HepG2 (cell line): Measurements from ENCODE around the gene AK2. TPM values are rescaled to one million over a fixed set of nuclear protein-coding genes. Genes with fewer than 3 reads are reported as not detected.

Experiments used
- ARNTL ChIP-seq: sonication (generic); formaldehyde crosslinking; IDR thresholded peaks from 2 replicates; pipeline ENCODE4 v1.4.0; 2020; ENCODE audit warnings: mild to moderate bottlenecking, missing genetic modification reagents
- CBX5 ChIP-seq: sonication (generic); formaldehyde crosslinking; IDR thresholded peaks from 2 replicates; pipeline ENCODE4 v1.4.0; 2020; ENCODE audit warnings: missing genetic modification reagents, borderline replicate concordance
- CEBPB ChIP-seq: IDR thresholded peaks from 2 replicates; pipeline ENCODE4 v1.6.1; 2011; ENCODE audit warnings: low read depth, low read length, improper control_type of control experiment, borderline replicate concordance
- CREM ChIP-seq, 2 experiments: sonication (generic) in 1 of 2; formaldehyde crosslinking in 1 of 2; IDR thresholded peaks; 2 replicates each; pipeline versions ENCODE4 v1.4.0 to v1.6.1; 2016 to 2020; ENCODE audit warnings: antibody characterized with exemption in 1 of 2, mild to moderate bottlenecking in 1 of 2, missing genetic modification reagents in 1 of 2
- EHMT2 ChIP-seq: fragments of 200-600 bp; sonication (generic); IDR thresholded peaks from 2 replicates; pipeline ENCODE4 v1.7.0; 2017; ENCODE audit warnings: antibody characterized with exemption, low read depth, low read length, borderline replicate concordance
- ETV6 ChIP-seq: sonication (generic); formaldehyde crosslinking; conservative IDR thresholded peaks from 2 replicates; pipeline ENCODE4 v1.4.0; 2020; ENCODE audit warnings: missing genetic modification reagents
- HDAC1 ChIP-seq: sonication (generic); formaldehyde crosslinking; IDR thresholded peaks from 2 replicates; pipeline ENCODE4 v1.5.1; 2020; ENCODE audit warnings: mild to moderate bottlenecking, missing genetic modification reagents
- MTA1 ChIP-seq: sonication (generic); formaldehyde crosslinking; IDR thresholded peaks from 2 replicates; pipeline ENCODE4 v1.4.0; 2020; ENCODE audit warnings: missing genetic modification reagents, mild to moderate bottlenecking, borderline replicate concordance
- MXD4 ChIP-seq: IDR thresholded peaks from 2 replicates; pipeline ENCODE4 v1.6.1; 2016; ENCODE audit warnings: mild to moderate bottlenecking, missing biosample characterization, missing genetic modification reagents
- NONO ChIP-seq, 2 experiments: fragments of 450-650 bp in 1 of 2; sonication (generic) in 1 of 2; formaldehyde crosslinking in 1 of 2; IDR thresholded peaks in 1 of 2; conservative IDR thresholded peaks in 1 of 2; 2 replicates each; pipeline versions ENCODE4 v1.6.1 to v1.8.0; 2017 to 2022; ENCODE audit warnings: mild to moderate bottlenecking in 1 of 2, missing genetic modification reagents in 1 of 2, moderate library complexity in 1 of 2
- NR2C2 ChIP-seq: sonication (generic); formaldehyde crosslinking; IDR thresholded peaks from 2 replicates; pipeline ENCODE4 v1.4.0; 2020; ENCODE audit warnings: missing genetic modification reagents, mild to moderate bottlenecking, moderate library complexity, borderline replicate concordance
- POLR2A ChIP-seq, 2 experiments: IDR thresholded peaks; 2 replicates each; pipeline ENCODE4 v1.6.1; 2011; ENCODE audit warnings: low read depth in 2 of 2, low read length in 2 of 2, mild to moderate bottlenecking in 1 of 2, moderate library complexity in 1 of 2; ENCODE audit not compliant: insufficient read depth in 1 of 2
- POLR2G ChIP-seq: fragments of 200-400 bp; formaldehyde crosslinking; IDR thresholded peaks from 2 replicates; pipeline ENCODE4 v1.6.1; 2018; ENCODE audit warnings: mild to moderate bottlenecking, low read depth, low read length, moderate library complexity
- TAF1 ChIP-seq: sonication (generic); formaldehyde crosslinking; IDR thresholded peaks from 2 replicates; pipeline ENCODE4 v1.4.0; 2020; ENCODE audit warnings: missing genetic modification reagents
- ZFP41 ChIP-seq: sonication (generic); formaldehyde crosslinking; IDR thresholded peaks from 2 replicates; pipeline ENCODE4 v1.4.0; 2020; ENCODE audit warnings: mild to moderate bottlenecking, missing genetic modification reagents, borderline replicate concordance
- ZMYM3 ChIP-seq: sonication (generic); formaldehyde crosslinking; IDR thresholded peaks from 2 replicates; pipeline ENCODE4 v1.5.1; 2020; ENCODE audit warnings: mild to moderate bottlenecking, missing genetic modification reagents
- ZMYM4 ChIP-seq: sonication (generic); formaldehyde crosslinking; IDR thresholded peaks from 2 replicates; pipeline ENCODE4 v1.8.1; 2023; ENCODE audit warnings: mild to moderate bottlenecking, missing genetic modification reagents
- ZNF343 ChIP-seq: sonication (generic); formaldehyde crosslinking; IDR thresholded peaks from 2 replicates; pipeline ENCODE4 v1.4.0; 2020; ENCODE audit warnings: mild to moderate bottlenecking, missing genetic modification reagents
- ZNF547 ChIP-seq: sonication (generic); formaldehyde crosslinking; IDR thresholded peaks from 2 replicates; pipeline ENCODE4 v1.5.1; 2020; ENCODE audit warnings: mild to moderate bottlenecking, missing genetic modification reagents
- ZNF672 ChIP-seq: sonication (generic); formaldehyde crosslinking; IDR thresholded peaks from 2 replicates; pipeline ENCODE4 v1.8.1; 2022; ENCODE audit warnings: missing genetic modification reagents
- ZSCAN21 ChIP-seq: sonication (generic); formaldehyde crosslinking; IDR thresholded peaks from 2 replicates; pipeline ENCODE4 v1.8.0; 2022; ENCODE audit warnings: mild to moderate bottlenecking, missing genetic modification reagents, moderate library complexity, borderline replicate concordance
- polyA plus RNA-seq, 8 experiments: library from polyadenylated mRNA; depleted of rRNA in 3 of 8; stranded (reverse) in 7 of 8; unstranded in 1 of 8; fragments of >200 nt; fragmentation: Illumina TruSeq in 4 of 8; extraction: Trizol in 4 of 8; gene quantifications; 2 replicates each; pipeline versions ENCODE4 v1.2.1 to v1.2.3, GENCODE V29; 2011 to 2016; ENCODE audit warnings: low read depth in 4 of 8, missing spikeins in 1 of 8, mixed read lengths in 1 of 8; ENCODE audit not compliant: insufficient read depth in 1 of 8
- total RNA-seq, 5 experiments: library from RNA; depleted of rRNA; stranded (reverse); fragments of >200 nt; fragmentation: Illumina TruSeq; extraction: Trizol; gene quantifications; 2 replicates each; pipeline ENCODE4 v1.2.3, GENCODE V29; 2016; ENCODE audit warnings: low read depth in 1 of 5
- TF ChIP-seq, protein P1 (sequence below), 2 experiments: fragments of 450-650 bp in 1 of 2; sonication (generic) in 1 of 2; formaldehyde crosslinking; IDR thresholded peaks; 2 replicates each; pipeline versions ENCODE4 v1.5.0 to v1.8.0; 2020 to 2022; ENCODE audit warnings: mild to moderate bottlenecking in 1 of 2, missing genetic modification reagents in 1 of 2
- TF ChIP-seq, protein P2 (sequence below): sonication (generic); formaldehyde crosslinking; IDR thresholded peaks from 2 replicates; pipeline ENCODE4 v1.4.0; 2020; ENCODE audit warnings: mild to moderate bottlenecking, missing genetic modification reagents
- TF ChIP-seq, protein P3 (sequence below): sonication (generic); formaldehyde crosslinking; IDR thresholded peaks from 2 replicates; pipeline ENCODE4 v1.4.0; 2020; ENCODE audit warnings: mild to moderate bottlenecking, low read depth, missing genetic modification reagents
- TF ChIP-seq, protein P4 (sequence below): IDR thresholded peaks from 2 replicates; pipeline ENCODE4 v1.6.1; 2016; ENCODE audit warnings: mild to moderate bottlenecking

Gene AK2
- total and polyA plus RNA-seq, 2 of the 13 experiments (the other 11 are each of a cell fraction or from before 2014, with no cell fraction given): 170 to 188 TPM

- TF ChIP-seq, protein P1, sequence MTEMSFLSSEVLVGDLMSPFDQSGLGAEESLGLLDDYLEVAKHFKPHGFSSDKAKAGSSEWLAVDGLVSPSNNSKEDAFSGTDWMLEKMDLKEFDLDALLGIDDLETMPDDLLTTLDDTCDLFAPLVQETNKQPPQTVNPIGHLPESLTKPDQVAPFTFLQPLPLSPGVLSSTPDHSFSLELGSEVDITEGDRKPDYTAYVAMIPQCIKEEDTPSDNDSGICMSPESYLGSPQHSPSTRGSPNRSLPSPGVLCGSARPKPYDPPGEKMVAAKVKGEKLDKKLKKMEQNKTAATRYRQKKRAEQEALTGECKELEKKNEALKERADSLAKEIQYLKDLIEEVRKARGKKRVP (CRISPR knock-in tag; IDR thresholded peaks at IDR 0.05): no peak
- TF ChIP-seq ZMYM3 (peak; percentile 26; the same call in 1 of the 2 replicates), MXD4 (CRISPR knock-in tag) (0 out of 2 replicates have a peak, but pooled peaks have one; percentile 45), CREM (IDR thresholded peaks at IDR 0.05) (no peak), CREM (CRISPR knock-in tag; IDR thresholded peaks at IDR 0.05) (no peak), ZNF672 (CRISPR knock-in tag) (no peak), ZNF547 (peak; percentile 79; the same call in 1 of the 2 replicates), ARNTL (peak; percentile 31; the same call in 1 of the 2 replicates), NR2C2 (no peak; the same call in 1 of the 2 replicates), POLR2G (peak; percentile 76), ZSCAN21 (peak; percentile 38; the same call in 1 of the 2 replicates), ZFP41 (CRISPR knock-in tag) (no peak), ZNF343 (CRISPR knock-in tag) (0 out of 2 replicates have a peak, but pooled peaks have one; percentile 28), TAF1 (CRISPR knock-in tag) (peak; percentile 70), HDAC1 (CRISPR knock-in tag) (peak; percentile 71), ZMYM4 (CRISPR knock-in tag) (peak; percentile 57), CEBPB (0 out of 2 replicates have a peak, but pooled peaks have one; percentile 6), POLR2A (IDR thresholded peaks at IDR 0.05; ENCODE audit: insufficient read depth in 1 of 2, low read depth in 2 of 2, low read length in 2 of 2) (peak; percentile 56 to 93), NONO (IDR thresholded peaks at IDR 0.05) (no peak), NONO (CRISPR knock-in tag; conservative IDR thresholded peaks at IDR 0.05) (peak; percentile 62), CBX5 (CRISPR knock-in tag) (no peak), MTA1 (CRISPR knock-in tag) (peak; percentile 29; the same call in 1 of the 2 replicates), ETV6 (CRISPR knock-in tag) (0 out of 2 replicates have a peak, but pooled peaks have one; percentile 65), EHMT2 (no peak)
- TF ChIP-seq, protein P2, sequence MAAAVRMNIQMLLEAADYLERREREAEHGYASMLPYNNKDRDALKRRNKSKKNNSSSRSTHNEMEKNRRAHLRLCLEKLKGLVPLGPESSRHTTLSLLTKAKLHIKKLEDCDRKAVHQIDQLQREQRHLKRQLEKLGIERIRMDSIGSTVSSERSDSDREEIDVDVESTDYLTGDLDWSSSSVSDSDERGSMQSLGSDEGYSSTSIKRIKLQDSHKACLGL (CRISPR knock-in tag): peak; percentile 64; the same call in 1 of the 2 replicates
- TF ChIP-seq, protein P3, sequence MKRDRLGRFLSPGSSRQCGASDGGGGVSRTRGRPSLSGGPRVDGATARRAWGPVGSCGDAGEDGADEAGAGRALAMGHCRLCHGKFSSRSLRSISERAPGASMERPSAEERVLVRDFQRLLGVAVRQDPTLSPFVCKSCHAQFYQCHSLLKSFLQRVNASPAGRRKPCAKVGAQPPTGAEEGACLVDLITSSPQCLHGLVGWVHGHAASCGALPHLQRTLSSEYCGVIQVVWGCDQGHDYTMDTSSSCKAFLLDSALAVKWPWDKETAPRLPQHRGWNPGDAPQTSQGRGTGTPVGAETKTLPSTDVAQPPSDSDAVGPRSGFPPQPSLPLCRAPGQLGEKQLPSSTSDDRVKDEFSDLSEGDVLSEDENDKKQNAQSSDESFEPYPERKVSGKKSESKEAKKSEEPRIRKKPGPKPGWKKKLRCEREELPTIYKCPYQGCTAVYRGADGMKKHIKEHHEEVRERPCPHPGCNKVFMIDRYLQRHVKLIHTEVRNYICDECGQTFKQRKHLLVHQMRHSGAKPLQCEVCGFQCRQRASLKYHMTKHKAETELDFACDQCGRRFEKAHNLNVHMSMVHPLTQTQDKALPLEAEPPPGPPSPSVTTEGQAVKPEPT: no peak
- TF ChIP-seq, protein P4, sequence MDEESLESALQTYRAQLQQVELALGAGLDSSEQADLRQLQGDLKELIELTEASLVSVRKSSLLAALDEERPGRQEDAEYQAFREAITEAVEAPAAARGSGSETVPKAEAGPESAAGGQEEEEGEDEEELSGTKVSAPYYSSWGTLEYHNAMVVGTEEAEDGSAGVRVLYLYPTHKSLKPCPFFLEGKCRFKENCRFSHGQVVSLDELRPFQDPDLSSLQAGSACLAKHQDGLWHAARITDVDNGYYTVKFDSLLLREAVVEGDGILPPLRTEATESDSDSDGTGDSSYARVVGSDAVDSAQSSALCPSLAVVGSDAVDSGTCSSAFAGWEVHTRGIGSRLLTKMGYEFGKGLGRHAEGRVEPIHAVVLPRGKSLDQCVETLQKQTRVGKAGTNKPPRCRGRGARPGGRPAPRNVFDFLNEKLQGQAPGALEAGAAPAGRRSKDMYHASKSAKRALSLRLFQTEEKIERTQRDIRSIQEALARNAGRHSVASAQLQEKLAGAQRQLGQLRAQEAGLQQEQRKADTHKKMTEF (CRISPR knock-in tag): peak; percentile 57; the same call in 1 of the 2 replicates
Measured at GRCh38 chr1:33080885-33081553, 44.3 kb upstream of the AK2 start, which contains the start of gene AZIN2 (continued).
